Endometrial microvascular endothelial cells (primary cell): ENCODE data around the gene DGKZ. TPM values are rescaled to one million over a fixed set of nuclear protein-coding genes. Genes with fewer than 3 reads are reported as not detected.
"Not testable (repeated sequence)": the region's sequence is repeated elsewhere in the genome, so short reads cannot be mapped to it uniquely, and the experiment has no call there.

Experiments used
- in situ Hi-C: cut with HindIII; loops from 2 replicates; pipeline ENCODE4 v1.10.0; 2017; ENCODE audit warnings: low sequenced_read_pairs, low pct_unique_long_range_greater_than_20kb; ENCODE audit errors: inconsistent ontology term
- total RNA-seq: library from RNA; depleted of rRNA; stranded (reverse); fragments of >200 nt; gene quantifications from one replicate; pipeline ENCODE4 v1.2.3, GENCODE V29; 2015; ENCODE audit errors: inconsistent ontology term

The DGKZ gene
- 95.0 TPM for total RNA-seq

GRCh38 chr11:46346886-46347636 is at the start of gene DGKZ:
Gene DGKZ, plus strand, starts transcription at chr11:46347463. Its CDS starts 197 bp downstream, at chr11:46347660.
- in situ Hi-C loops = no loop called here

- in situ Hi-C loops = no loop called here
These were observed 48.4 kb upstream of the DGKZ start for GRCh38 chr11:46298699-46299433.

GRCh38 chr11:46299451-46299961 is 47.8 kb upstream of the DGKZ start:
- in situ Hi-C loops = no loop called here

- in situ Hi-C loops = no loop called here
These were observed 47.0 kb upstream of the DGKZ start for GRCh38 chr11:46300270-46300669.

GRCh38 chr11:46302866-46303265 is 44.4 kb upstream of the DGKZ start:
- in situ Hi-C loops = no loop called here

GRCh38 chr11:46304036-46304435 is 43.2 kb upstream of the DGKZ start:
- in situ Hi-C loops = not testable (repeated sequence)

- in situ Hi-C loops = no loop called here
These were observed 42.6 kb upstream of the DGKZ start for GRCh38 chr11:46304605-46305179.

GRCh38 chr11:46305295-46305694 is 42.0 kb upstream of the DGKZ start:
- in situ Hi-C loops = no loop called here

- in situ Hi-C loops = no loop called here
These were observed 40.9 kb upstream of the DGKZ start for GRCh38 chr11:46306296-46306853.

GRCh38 chr11:46307369-46307768 is 39.9 kb upstream of the DGKZ start:
- in situ Hi-C loops = no loop called here

GRCh38 chr11:46307785-46308341 is 39.4 kb upstream of the DGKZ start:
- in situ Hi-C loops = no loop called here

- in situ Hi-C loops = no loop called here
These were observed 38.4 kb upstream of the DGKZ start for GRCh38 chr11:46308631-46309419.

- in situ Hi-C loops = no loop called here
These were observed 37.4 kb upstream of the DGKZ start for GRCh38 chr11:46309814-46310259.

- in situ Hi-C loops = no loop called here
These were observed 32.1 kb upstream of the DGKZ start for GRCh38 chr11:46315033-46315738.

GRCh38 chr11:46315783-46316563 is 31.3 kb upstream of the DGKZ start:
- in situ Hi-C loops = no loop called here

GRCh38 chr11:46319074-46319453 is 28.2 kb upstream of the DGKZ start:
- in situ Hi-C loops = no loop called here

GRCh38 chr11:46321757-46322156 is 25.5 kb upstream of the DGKZ start:
- in situ Hi-C loops = no loop called here
